GM12878 (cell line): ENCODE measurements around the gene ANKRD55.

Experiments used
- BHLHE40 ChIP-seq, 2 experiments: fragments of 450-650 bp in 1 of 2; IDR thresholded peaks; 2 replicates each; pipeline ENCODE4 v1.6.1; 2011 to 2017; ENCODE audit warnings: low read depth in 2 of 2, borderline replicate concordance in 1 of 2, improper control_type of control experiment in 1 of 2, low read length in 1 of 2, mild to moderate bottlenecking in 1 of 2
- CBX3 ChIP-seq: fragments of 200-600 bp; sonication (generic); IDR thresholded peaks from 2 replicates; pipeline ENCODE4 v1.6.1; 2016; ENCODE audit warnings: low read depth, borderline replicate concordance
- CTCF ChIP-seq, 3 experiments: IDR thresholded peaks in 2 of 3; conservative IDR thresholded peaks in 1 of 3; 2 replicates each; pipeline ENCODE4 v1.5.1; 2011; ENCODE audit warnings: low read depth in 3 of 3, low read length in 3 of 3, mild to moderate bottlenecking in 3 of 3, control low read depth in 2 of 3, moderate library complexity in 2 of 3, inconsistent platforms in 1 of 3, mixed read lengths in 1 of 3; ENCODE audit not compliant: control insufficient read depth in 2 of 3, insufficient read depth in 1 of 3; ENCODE audit errors: extremely low read depth in 1 of 3
- ESRRA ChIP-seq: IDR thresholded peaks from 2 replicates; pipeline ENCODE4 v1.6.1; 2012; ENCODE audit warnings: mild to moderate bottlenecking, low read length, improper control_type of control experiment
- EZH2 ChIP-seq: IDR thresholded peaks from 2 replicates; pipeline ENCODE4 v1.6.1; 2012; ENCODE audit warnings: low read depth, mild to moderate bottlenecking, control low read depth, inconsistent platforms, low read length, borderline replicate concordance; ENCODE audit not compliant: control insufficient read depth
- FOXM1 ChIP-seq: IDR thresholded peaks from 2 replicates; pipeline ENCODE4 v1.6.1; 2012; ENCODE audit warnings: low read depth, mild to moderate bottlenecking, inconsistent platforms, low read length, moderate library complexity
- HDAC2 ChIP-seq: fragments of 200-600 bp; sonication (generic); IDR thresholded peaks from 2 replicates; pipeline ENCODE4 v1.6.1; 2017
- NRF1 ChIP-seq: conservative IDR thresholded peaks from 2 replicates; pipeline ENCODE4 v1.6.1; 2011; ENCODE audit warnings: mild to moderate bottlenecking, low read depth, low read length, improper control_type of control experiment
- POLR2A ChIP-seq: IDR thresholded peaks from 2 replicates; pipeline ENCODE4 v1.6.1; 2011; ENCODE audit warnings: low read depth, mild to moderate bottlenecking, low read length
- RB1 ChIP-seq: fragments of 450-650 bp; formaldehyde crosslinking; IDR thresholded peaks from 2 replicates; pipeline ENCODE4 v1.6.1; 2017; ENCODE audit warnings: mild to moderate bottlenecking, borderline replicate concordance
- SP1 ChIP-seq: IDR thresholded peaks from one replicate; pipeline ENCODE4 v1.6.1; 2011; ENCODE audit warnings: low read depth, low read length
- ZSCAN29 ChIP-seq: fragments of 450-650 bp; IDR thresholded peaks from 2 replicates; pipeline ENCODE4 v1.6.1; 2017; ENCODE audit warnings: mild to moderate bottlenecking, moderate library complexity
- TF ChIP-seq, protein P1 (sequence below): fragments of 450-650 bp; formaldehyde crosslinking; IDR thresholded peaks from 2 replicates; pipeline ENCODE4 v1.4.0; 2020; ENCODE audit warnings: mild to moderate bottlenecking, moderate library complexity

DNA sequence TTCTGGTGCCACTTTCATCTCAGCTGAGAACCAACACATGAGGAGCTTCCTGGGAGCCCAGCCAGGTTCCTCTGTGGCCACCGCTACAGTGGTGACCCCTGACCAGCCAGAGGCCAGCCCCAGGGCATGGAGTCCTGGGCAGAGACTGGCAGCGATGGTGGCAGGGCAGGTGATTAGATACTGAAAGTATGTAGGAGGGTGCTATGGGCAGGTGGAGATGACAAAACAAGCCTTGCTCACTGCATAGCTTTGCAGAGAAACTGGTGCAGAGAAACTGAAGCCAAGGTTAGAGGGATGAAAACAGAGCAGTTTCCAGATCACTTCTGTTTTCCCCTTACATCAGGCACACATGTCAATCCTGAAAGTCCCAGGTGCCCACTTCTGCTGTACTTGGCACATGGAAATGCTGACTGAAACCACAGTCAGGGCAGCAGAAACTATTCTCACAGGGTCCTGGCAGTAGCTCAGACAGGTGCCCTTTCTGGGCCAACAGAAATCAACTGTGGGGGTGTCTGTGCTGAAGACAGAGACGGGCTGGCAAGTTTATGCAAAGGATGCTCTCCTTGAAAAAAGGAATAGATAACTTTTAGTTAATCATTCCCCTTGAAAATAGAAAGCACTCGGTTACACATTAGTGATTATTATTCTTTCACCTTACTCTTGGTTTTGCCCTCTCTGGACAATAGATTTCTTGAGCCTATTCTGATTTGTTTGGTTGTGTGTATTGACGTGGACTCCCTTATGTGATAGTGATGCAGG lies 90.3 kb downstream of the ANKRD55 start:
- TF ChIP-seq CTCF (IDR thresholded peaks at IDR 0.05 in 2 of 3, conservative IDR thresholded peaks at IDR 0.05 in 1 of 3; ENCODE audit: control insufficient read depth in 2 of 3, extremely low read depth in 1 of 3, insufficient read depth in 1 of 3, low read depth in 3 of 3, low read length in 3 of 3) (no peak), RB1 (no peak), CBX3 (no peak), BHLHE40 (IDR thresholded peaks at IDR 0.05; ENCODE audit: borderline replicate concordance in 1 of 2, low read depth in 2 of 2, low read length in 1 of 2) (peak; percentile 58 to 81; a peak in 3 of 4 replicates), EZH2 (no peak), FOXM1 (no peak), POLR2A (no peak), NRF1 (no peak), HDAC2 (no peak), ZSCAN29 (no peak), ESRRA (no peak), SP1 (no peak)
- TF ChIP-seq, protein P1, sequence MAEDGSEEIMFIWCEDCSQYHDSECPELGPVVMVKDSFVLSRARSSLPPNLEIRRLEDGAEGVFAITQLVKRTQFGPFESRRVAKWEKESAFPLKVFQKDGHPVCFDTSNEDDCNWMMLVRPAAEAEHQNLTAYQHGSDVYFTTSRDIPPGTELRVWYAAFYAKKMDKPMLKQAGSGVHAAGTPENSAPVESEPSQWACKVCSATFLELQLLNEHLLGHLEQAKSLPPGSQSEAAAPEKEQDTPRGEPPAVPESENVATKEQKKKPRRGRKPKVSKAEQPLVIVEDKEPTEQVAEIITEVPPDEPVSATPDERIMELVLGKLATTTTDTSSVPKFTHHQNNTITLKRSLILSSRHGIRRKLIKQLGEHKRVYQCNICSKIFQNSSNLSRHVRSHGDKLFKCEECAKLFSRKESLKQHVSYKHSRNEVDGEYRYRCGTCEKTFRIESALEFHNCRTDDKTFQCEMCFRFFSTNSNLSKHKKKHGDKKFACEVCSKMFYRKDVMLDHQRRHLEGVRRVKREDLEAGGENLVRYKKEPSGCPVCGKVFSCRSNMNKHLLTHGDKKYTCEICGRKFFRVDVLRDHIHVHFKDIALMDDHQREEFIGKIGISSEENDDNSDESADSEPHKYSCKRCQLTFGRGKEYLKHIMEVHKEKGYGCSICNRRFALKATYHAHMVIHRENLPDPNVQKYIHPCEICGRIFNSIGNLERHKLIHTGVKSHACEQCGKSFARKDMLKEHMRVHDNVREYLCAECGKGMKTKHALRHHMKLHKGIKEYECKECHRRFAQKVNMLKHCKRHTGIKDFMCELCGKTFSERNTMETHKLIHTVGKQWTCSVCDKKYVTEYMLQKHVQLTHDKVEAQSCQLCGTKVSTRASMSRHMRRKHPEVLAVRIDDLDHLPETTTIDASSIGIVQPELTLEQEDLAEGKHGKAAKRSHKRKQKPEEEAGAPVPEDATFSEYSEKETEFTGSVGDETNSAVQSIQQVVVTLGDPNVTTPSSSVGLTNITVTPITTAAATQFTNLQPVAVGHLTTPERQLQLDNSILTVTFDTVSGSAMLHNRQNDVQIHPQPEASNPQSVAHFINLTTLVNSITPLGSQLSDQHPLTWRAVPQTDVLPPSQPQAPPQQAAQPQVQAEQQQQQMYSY, result no peak
